ENCODE results near the gene PHF13. TPM values are rescaled to one million over a fixed set of nuclear protein-coding genes. Genes with fewer than 3 reads are reported as not detected.
"Not testable (repeated sequence)": the region's sequence is repeated elsewhere in the genome, so short reads cannot be mapped to it uniquely, and the experiment has no call there.

Gene PHF13
- polyA plus RNA-seq, 1 donor (not counting 4 experiments of a cell fraction or from before 2014, with no cell fraction given) = 4.5 TPM

GRCh38 chr1:6635161-6635909 lies 21.8 kb downstream of the PHF13 start:
- H4K20me1 ChIP-seq (ENCODE audit: control insufficient read depth, extremely low read depth, insufficient read depth, low read length) = no peaks in the 10 kb centered on the region
- peaks cover 38 to 45% of the 10 kb centered on the region in 2 experiments for H3K36me3 ChIP-seq (ENCODE audit: control insufficient read depth in 2 of 2, extremely low read depth in 1 of 2, insufficient read depth in 2 of 2, low read length in 2 of 2)
- dilution Hi-C loops (cut with MboI; ENCODE audit: extremely low pct_ligation_motif_present, low sequenced_read_pairs) = no loop called here
- H3K4me3 ChIP-seq (ENCODE audit: control insufficient read depth in 2 of 3, extremely low read depth in 1 of 3, insufficient read depth in 2 of 3, low read depth in 1 of 3, low read length in 3 of 3) = no peak overlapping the region
- DNase-seq (ENCODE audit: low read depth, low spot score) = no peak
- no peaks in the 10 kb centered on the region for H3K79me2 ChIP-seq (ENCODE audit: control insufficient read depth, insufficient read depth, low read length)
- no peak overlapping the region for H3K27ac ChIP-seq (ENCODE audit: control insufficient read depth, insufficient read depth, low read length)
- no peaks in the 10 kb centered on the region for H3K9me1 ChIP-seq (ENCODE audit: control insufficient read depth, extremely low read depth, insufficient read depth, low read length)
- no peak for TF ChIP-seq CTCF (optimal IDR thresholded peaks at IDR 0.05 in 1 of 3, IDR thresholded peaks at IDR 0.05 in 1 of 3, conservative IDR thresholded peaks at IDR 0.05 in 1 of 3; ENCODE audit: extremely low read depth in 1 of 3, insufficient read depth in 2 of 3, low read length in 3 of 3)
- no peak for TF ChIP-seq EZH2 (IDR thresholded peaks at IDR 0.05; ENCODE audit: low read length)
- no peaks in the 10 kb centered on the region for H3K4me1 ChIP-seq (ENCODE audit: control insufficient read depth, extremely low read depth, insufficient read depth, low read length)
- H3K9me3 ChIP-seq (ENCODE audit: control insufficient read depth, low read depth, low read length) = no peaks in the 10 kb centered on the region
- no peak overlapping the region for H3K9ac ChIP-seq (ENCODE audit: control insufficient read depth, extremely low read depth, insufficient read depth, low read length)
- no peaks in the 10 kb centered on the region for H3K27me3 ChIP-seq (ENCODE audit: control insufficient read depth, extremely low read depth, insufficient read depth, low read length)
- H2AFZ ChIP-seq (ENCODE audit: control insufficient read depth, low read length) = no peak overlapping the region
- no peak for FAIRE-seq
- no peak overlapping the region for H3K4me2 ChIP-seq (ENCODE audit: control insufficient read depth, extremely low read depth, insufficient read depth, low read depth, low read length)

GRCh38 chr1:6635910-6636760 lies 22.6 kb downstream of the PHF13 start:
- H3K27me3 ChIP-seq (ENCODE audit: control insufficient read depth, extremely low read depth, insufficient read depth, low read length) = no peaks in the 10 kb centered on the region
- no peak overlapping the region for H3K4me2 ChIP-seq (ENCODE audit: control insufficient read depth, extremely low read depth, insufficient read depth, low read depth, low read length)
- no peaks in the 10 kb centered on the region for H3K9me1 ChIP-seq (ENCODE audit: control insufficient read depth, extremely low read depth, insufficient read depth, low read length)
- no peak for FAIRE-seq
- no peak for TF ChIP-seq CTCF (optimal IDR thresholded peaks at IDR 0.05 in 1 of 3, IDR thresholded peaks at IDR 0.05 in 1 of 3, conservative IDR thresholded peaks at IDR 0.05 in 1 of 3; ENCODE audit: extremely low read depth in 1 of 3, insufficient read depth in 2 of 3, low read length in 3 of 3)
- TF ChIP-seq EZH2 (IDR thresholded peaks at IDR 0.05; ENCODE audit: low read length) = no peak
- H4K20me1 ChIP-seq (ENCODE audit: control insufficient read depth, extremely low read depth, insufficient read depth, low read length) = no peaks in the 10 kb centered on the region
- H3K9me3 ChIP-seq (ENCODE audit: control insufficient read depth, low read depth, low read length) = no peaks in the 10 kb centered on the region
- no peak overlapping the region for H3K9ac ChIP-seq (ENCODE audit: control insufficient read depth, extremely low read depth, insufficient read depth, low read length)
- H3K36me3 ChIP-seq (ENCODE audit: control insufficient read depth in 2 of 2, extremely low read depth in 1 of 2, insufficient read depth in 2 of 2, low read length in 2 of 2) = peaks cover 37 to 45% of the 10 kb centered on the region in 2 experiments
- no peaks in the 10 kb centered on the region for H3K79me2 ChIP-seq (ENCODE audit: control insufficient read depth, insufficient read depth, low read length)
- no peak for DNase-seq (ENCODE audit: low read depth, low spot score)
- H3K4me3 ChIP-seq (ENCODE audit: control insufficient read depth in 2 of 3, extremely low read depth in 1 of 3, insufficient read depth in 2 of 3, low read depth in 1 of 3, low read length in 3 of 3) = no peak overlapping the region
- H2AFZ ChIP-seq (ENCODE audit: control insufficient read depth, low read length) = no peak overlapping the region
- dilution Hi-C loops (cut with MboI; ENCODE audit: extremely low pct_ligation_motif_present, low sequenced_read_pairs) = no loop called here
- H3K4me1 ChIP-seq (ENCODE audit: control insufficient read depth, extremely low read depth, insufficient read depth, low read length) = no peaks in the 10 kb centered on the region
- no peak overlapping the region for H3K27ac ChIP-seq (ENCODE audit: control insufficient read depth, insufficient read depth, low read length)

- peaks cover 41 to 45% of the 10 kb centered on the region in 2 experiments for H3K36me3 ChIP-seq (ENCODE audit: control insufficient read depth in 2 of 2, extremely low read depth in 1 of 2, insufficient read depth in 2 of 2, low read length in 2 of 2)
- H3K4me3 ChIP-seq (ENCODE audit: control insufficient read depth in 2 of 3, extremely low read depth in 1 of 3, insufficient read depth in 2 of 3, low read depth in 1 of 3, low read length in 3 of 3); H3K9me1 ChIP-seq (ENCODE audit: control insufficient read depth, extremely low read depth, insufficient read depth, low read length); H3K27ac ChIP-seq (ENCODE audit: control insufficient read depth, insufficient read depth, low read length); H3K9ac ChIP-seq (ENCODE audit: control insufficient read depth, extremely low read depth, insufficient read depth, low read length); H3K79me2 ChIP-seq (ENCODE audit: control insufficient read depth, insufficient read depth, low read length); H3K27me3 ChIP-seq (ENCODE audit: control insufficient read depth, extremely low read depth, insufficient read depth, low read length); H3K9me3 ChIP-seq (ENCODE audit: control insufficient read depth, low read depth, low read length); H4K20me1 ChIP-seq (ENCODE audit: control insufficient read depth, extremely low read depth, insufficient read depth, low read length); DNase-seq (ENCODE audit: low read depth, low spot score); H2AFZ ChIP-seq (ENCODE audit: control insufficient read depth, low read length); H3K4me2 ChIP-seq (ENCODE audit: control insufficient read depth, extremely low read depth, insufficient read depth, low read depth, low read length); H3K4me1 ChIP-seq (ENCODE audit: control insufficient read depth, extremely low read depth, insufficient read depth, low read length); FAIRE-seq; dilution Hi-C loops (cut with MboI; ENCODE audit: extremely low pct_ligation_motif_present, low sequenced_read_pairs): not testable (repeated sequence)
These were observed 23.2 kb downstream of the PHF13 start for GRCh38 chr1:6636778-6637177.
